Neural cell (in vitro differentiated cells): ENCODE data around the gene GUCA1A. TPM values are rescaled to one million over a fixed set of nuclear protein-coding genes. Genes with fewer than 3 reads are reported as not detected.
"Not testable (repeated sequence)": the region's sequence is repeated elsewhere in the genome, so short reads cannot be mapped to it uniquely, and the experiment has no call there.

Experiments
- H2AFZ ChIP-seq: fragments of 200-600, 300-800 bp; sonication (generic), shearing (Covaris generic); 2 replicates; pipeline ENCODE4 v1.6.0; 2014; ENCODE audit warnings: low read depth, mild to moderate bottlenecking, antibody characterized with exemption, low read length, moderate library complexity
- H3F3A ChIP-seq: fragments of 200-600 bp; shearing (Covaris generic); 2 replicates; pipeline ENCODE4 v1.6.1; 2016; ENCODE audit warnings: mild to moderate bottlenecking, moderate library complexity, mixed read lengths, antibody characterized with exemption, low read length; ENCODE audit not compliant: insufficient read depth, poor library complexity, severe bottlenecking
- H3K27ac ChIP-seq: fragments of 200-600, 300-800 bp; sonication (generic), shearing (Covaris generic); 2 replicates; pipeline ENCODE4 v1.5.1; 2014; ENCODE audit warnings: mild to moderate bottlenecking, low read length, moderate library complexity
- H3K27me3 ChIP-seq: fragments of 300-800, 200-600 bp; sonication (generic), shearing (Covaris generic); 2 replicates; pipeline ENCODE4 v1.6.0; 2014; ENCODE audit warnings: mild to moderate bottlenecking, low read depth, low read length, moderate library complexity; ENCODE audit not compliant: insufficient read depth
- H3K36me3 ChIP-seq: fragments of 300-800, 200-600 bp; sonication (generic), shearing (Covaris generic); 2 replicates; pipeline ENCODE4 v1.5.1; 2014; ENCODE audit warnings: mild to moderate bottlenecking, antibody characterized with exemption, low read length, moderate library complexity; ENCODE audit not compliant: insufficient read depth
- H3K4me2 ChIP-seq: fragments of 300-800, 200-600 bp; sonication (generic), shearing (Covaris generic); 2 replicates; pipeline ENCODE4 v1.6.0; 2014; ENCODE audit warnings: mild to moderate bottlenecking, low read length
- H3K4me3 ChIP-seq: fragments of 300-800, 200-600 bp; sonication (generic), shearing (Covaris generic); 2 replicates; pipeline ENCODE4 v1.5.1; 2014; ENCODE audit warnings: mild to moderate bottlenecking, low read length, moderate library complexity
- H3K79me2 ChIP-seq: fragments of 200-600 bp; shearing (Covaris generic); replicated peaks from 2 replicates; pipeline ENCODE4 v1.6.0; 2014; ENCODE audit warnings: mild to moderate bottlenecking, low read length, moderate library complexity; ENCODE audit not compliant: insufficient read depth
- H3K9ac ChIP-seq: fragments of 300-800, 200-600 bp; sonication (generic), shearing (Covaris generic); 2 replicates; pipeline ENCODE4 v1.6.1; 2016; ENCODE audit warnings: mild to moderate bottlenecking, low read length, mixed read lengths
- H3K9me2 ChIP-seq: fragments of 200-600 bp; shearing (Covaris generic); 2 replicates; pipeline ENCODE4 v1.6.1; 2016; ENCODE audit warnings: mild to moderate bottlenecking, low read length, mixed read lengths; ENCODE audit not compliant: insufficient read depth
- H3K9me3 ChIP-seq: fragments of 200-600, 300-800 bp; sonication (generic), shearing (Covaris generic); 2 replicates; pipeline ENCODE4 v1.6.1; 2016; ENCODE audit warnings: mild to moderate bottlenecking, mixed run types, low read length, moderate library complexity, mixed read lengths
- H4K20me1 ChIP-seq: fragments of 200-600 bp; shearing (Covaris generic); 2 replicates; pipeline ENCODE4 v1.6.1; 2016; ENCODE audit warnings: mild to moderate bottlenecking, mixed run types; ENCODE audit not compliant: insufficient read depth
- EP300 ChIP-seq: fragments of 450-650 bp; conservative IDR thresholded peaks from 2 replicates; pipeline ENCODE4 v1.6.1; 2014; ENCODE audit warnings: antibody characterized with exemption, mild to moderate bottlenecking, moderate library complexity; ENCODE audit not compliant: poor library complexity, severe bottlenecking
- EZH2 ChIP-seq: fragments of 200-600, 300-800 bp; shearing (Covaris generic), sonication (generic); IDR thresholded peaks from 2 replicates; pipeline ENCODE4 v1.6.1; 2014; ENCODE audit warnings: antibody characterized with exemption, low read length, borderline replicate concordance, mild to moderate bottlenecking; ENCODE audit not compliant: insufficient read depth, poor library complexity, severe bottlenecking
- MXI1 ChIP-seq: fragments of 450-650 bp; conservative IDR thresholded peaks from 2 replicates; pipeline ENCODE4 v1.6.1; 2014; ENCODE audit warnings: antibody characterized with exemption, mild to moderate bottlenecking; ENCODE audit not compliant: poor library complexity, severe bottlenecking
- POLR2AphosphoS5 ChIP-seq: IDR thresholded peaks from 2 replicates; pipeline ENCODE4 v1.6.1; 2012
- RAD21 ChIP-seq: fragments of 450-650 bp; conservative IDR thresholded peaks from 2 replicates; pipeline ENCODE4 v1.6.1; 2014; ENCODE audit warnings: antibody characterized with exemption, mild to moderate bottlenecking, moderate library complexity
- SMC3 ChIP-seq: fragments of 450-650 bp; conservative IDR thresholded peaks from 2 replicates; pipeline ENCODE4 v1.6.1; 2014; ENCODE audit warnings: antibody characterized with exemption, mild to moderate bottlenecking, moderate library complexity; ENCODE audit not compliant: poor library complexity
- TAF1 ChIP-seq: IDR thresholded peaks from 2 replicates; pipeline ENCODE4 v1.6.1; 2012; ENCODE audit warnings: low read depth
- polyA plus RNA-seq: library from polyadenylated mRNA; depleted of rRNA; stranded (reverse); fragments of >200 nt; gene quantifications from 2 replicates; pipeline ENCODE4 v1.2.3, GENCODE V29; 2014
- TF ChIP-seq, protein P1 (sequence below): fragments of 450-650 bp; IDR thresholded peaks from 2 replicates; pipeline ENCODE4 v1.5.1; 2014; ENCODE audit warnings: antibody characterized with exemption, mild to moderate bottlenecking, moderate library complexity; ENCODE audit not compliant: poor library complexity, severe bottlenecking
- TF ChIP-seq, protein P2 (sequence below): IDR thresholded peaks from 2 replicates; pipeline ENCODE4 v1.6.1; 2012; ENCODE audit warnings: borderline replicate concordance

GUCA1A gene
- polyA plus RNA-seq, 1 donor from 2014 or later = 0.78 TPM

DNA sequence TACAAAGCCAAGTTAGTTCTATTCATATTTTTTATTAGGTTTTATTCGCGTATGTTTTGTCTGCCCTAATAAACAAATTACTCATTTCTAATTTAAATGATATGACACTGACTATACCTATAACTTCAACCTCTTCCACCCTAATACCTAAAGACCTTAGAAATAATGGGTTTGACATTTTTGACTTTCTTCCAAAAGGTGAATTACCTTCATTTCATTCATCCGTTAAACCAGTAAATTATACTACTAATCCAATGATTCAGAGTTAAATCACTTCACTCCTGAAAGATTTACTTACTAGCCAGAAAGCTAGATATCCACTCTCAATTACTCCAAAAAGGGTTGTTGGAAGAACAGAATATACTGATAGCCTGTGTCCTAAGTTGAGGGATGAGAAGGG is 39.3 kb downstream of the GUCA1A start (continued):
- no peak for TF ChIP-seq RAD21
- no peak for TF ChIP-seq POLR2AphosphoS5
- no peak for TF ChIP-seq TAF1

DNA sequence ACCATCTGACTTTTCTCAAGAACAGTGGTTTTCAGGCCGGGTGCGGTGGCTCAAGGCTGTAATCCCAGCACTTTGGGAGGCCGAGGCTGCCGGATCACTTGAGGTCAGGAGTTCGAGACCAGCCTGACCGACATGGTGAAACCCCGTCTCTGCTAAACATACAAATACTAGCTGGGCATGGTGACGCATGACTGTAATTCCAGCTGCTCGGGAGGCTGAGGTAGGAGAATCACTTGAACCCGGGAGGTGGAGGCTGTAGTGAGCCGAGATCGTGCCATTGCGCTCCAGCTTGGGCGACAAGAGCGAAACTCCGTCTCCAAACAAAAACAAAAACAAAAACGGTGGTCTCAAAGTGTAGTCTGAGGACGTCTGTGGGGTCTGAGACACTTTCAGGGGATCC is 43.3 kb downstream of the GUCA1A start:
- H2AFZ ChIP-seq, H3K9ac ChIP-seq, H3K9me2 ChIP-seq, H3K36me3 ChIP-seq, H3K9me3 ChIP-seq, H3K27me3 ChIP-seq, H4K20me1 ChIP-seq, H3K27ac ChIP-seq, H3F3A ChIP-seq: not testable (repeated sequence)
- H3K4me3 ChIP-seq = peak overlapping the region; percentile 89
- peaks cover 10% of the 10 kb centered on the region for H3K79me2 ChIP-seq
- H3K4me2 ChIP-seq = peak overlapping the region; percentile 68

DNA sequence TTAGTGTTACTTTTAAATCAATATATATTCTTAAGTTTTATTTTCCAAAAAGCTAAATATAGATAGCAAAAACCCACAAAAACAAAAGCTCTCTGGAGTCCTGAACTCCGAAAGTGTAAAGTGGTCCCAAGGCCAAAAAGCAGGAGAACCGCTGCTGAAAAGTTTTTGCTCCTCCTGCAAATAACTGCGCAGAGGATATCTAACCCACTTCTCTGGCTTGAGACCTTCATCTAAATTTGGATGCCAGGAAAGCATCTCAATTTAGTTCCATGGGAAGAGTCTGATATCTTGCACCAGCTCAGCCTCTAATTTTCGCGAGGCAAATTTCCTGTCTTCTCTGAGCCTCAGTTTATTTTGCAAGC is 44.0 kb downstream of the GUCA1A start:
- H3K27me3 ChIP-seq = no peaks in the 10 kb centered on the region
- no peak for TF ChIP-seq EZH2
- TF ChIP-seq, protein P1, sequence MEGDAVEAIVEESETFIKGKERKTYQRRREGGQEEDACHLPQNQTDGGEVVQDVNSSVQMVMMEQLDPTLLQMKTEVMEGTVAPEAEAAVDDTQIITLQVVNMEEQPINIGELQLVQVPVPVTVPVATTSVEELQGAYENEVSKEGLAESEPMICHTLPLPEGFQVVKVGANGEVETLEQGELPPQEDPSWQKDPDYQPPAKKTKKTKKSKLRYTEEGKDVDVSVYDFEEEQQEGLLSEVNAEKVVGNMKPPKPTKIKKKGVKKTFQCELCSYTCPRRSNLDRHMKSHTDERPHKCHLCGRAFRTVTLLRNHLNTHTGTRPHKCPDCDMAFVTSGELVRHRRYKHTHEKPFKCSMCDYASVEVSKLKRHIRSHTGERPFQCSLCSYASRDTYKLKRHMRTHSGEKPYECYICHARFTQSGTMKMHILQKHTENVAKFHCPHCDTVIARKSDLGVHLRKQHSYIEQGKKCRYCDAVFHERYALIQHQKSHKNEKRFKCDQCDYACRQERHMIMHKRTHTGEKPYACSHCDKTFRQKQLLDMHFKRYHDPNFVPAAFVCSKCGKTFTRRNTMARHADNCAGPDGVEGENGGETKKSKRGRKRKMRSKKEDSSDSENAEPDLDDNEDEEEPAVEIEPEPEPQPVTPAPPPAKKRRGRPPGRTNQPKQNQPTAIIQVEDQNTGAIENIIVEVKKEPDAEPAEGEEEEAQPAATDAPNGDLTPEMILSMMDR = no peak
- no peak for TF ChIP-seq MXI1
- no peak for TF ChIP-seq POLR2AphosphoS5
- no peak for TF ChIP-seq RAD21
- TF ChIP-seq EP300 = no peak
- no peak for TF ChIP-seq TAF1
- TF ChIP-seq, protein P2, sequence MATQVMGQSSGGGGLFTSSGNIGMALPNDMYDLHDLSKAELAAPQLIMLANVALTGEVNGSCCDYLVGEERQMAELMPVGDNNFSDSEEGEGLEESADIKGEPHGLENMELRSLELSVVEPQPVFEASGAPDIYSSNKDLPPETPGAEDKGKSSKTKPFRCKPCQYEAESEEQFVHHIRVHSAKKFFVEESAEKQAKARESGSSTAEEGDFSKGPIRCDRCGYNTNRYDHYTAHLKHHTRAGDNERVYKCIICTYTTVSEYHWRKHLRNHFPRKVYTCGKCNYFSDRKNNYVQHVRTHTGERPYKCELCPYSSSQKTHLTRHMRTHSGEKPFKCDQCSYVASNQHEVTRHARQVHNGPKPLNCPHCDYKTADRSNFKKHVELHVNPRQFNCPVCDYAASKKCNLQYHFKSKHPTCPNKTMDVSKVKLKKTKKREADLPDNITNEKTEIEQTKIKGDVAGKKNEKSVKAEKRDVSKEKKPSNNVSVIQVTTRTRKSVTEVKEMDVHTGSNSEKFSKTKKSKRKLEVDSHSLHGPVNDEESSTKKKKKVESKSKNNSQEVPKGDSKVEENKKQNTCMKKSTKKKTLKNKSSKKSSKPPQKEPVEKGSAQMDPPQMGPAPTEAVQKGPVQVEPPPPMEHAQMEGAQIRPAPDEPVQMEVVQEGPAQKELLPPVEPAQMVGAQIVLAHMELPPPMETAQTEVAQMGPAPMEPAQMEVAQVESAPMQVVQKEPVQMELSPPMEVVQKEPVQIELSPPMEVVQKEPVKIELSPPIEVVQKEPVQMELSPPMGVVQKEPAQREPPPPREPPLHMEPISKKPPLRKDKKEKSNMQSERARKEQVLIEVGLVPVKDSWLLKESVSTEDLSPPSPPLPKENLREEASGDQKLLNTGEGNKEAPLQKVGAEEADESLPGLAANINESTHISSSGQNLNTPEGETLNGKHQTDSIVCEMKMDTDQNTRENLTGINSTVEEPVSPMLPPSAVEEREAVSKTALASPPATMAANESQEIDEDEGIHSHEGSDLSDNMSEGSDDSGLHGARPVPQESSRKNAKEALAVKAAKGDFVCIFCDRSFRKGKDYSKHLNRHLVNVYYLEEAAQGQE = no peak
- no peak for TF ChIP-seq SMC3
- no peaks in the 10 kb centered on the region for H3K36me3 ChIP-seq
- peak overlapping the region; percentile 87 for H2AFZ ChIP-seq
- H3K9me3 ChIP-seq = no peaks in the 10 kb centered on the region
- H3F3A ChIP-seq = peaks cover 4% of the 10 kb centered on the region
- H3K9me2 ChIP-seq = no peaks in the 10 kb centered on the region
- peaks cover 10% of the 10 kb centered on the region for H3K79me2 ChIP-seq
- peak overlapping the region; percentile 73 for H3K9ac ChIP-seq
- H3K27ac ChIP-seq = peak overlapping the region; percentile 61
- peak overlapping the region; percentile 68 for H3K4me2 ChIP-seq
- peak overlapping the region; percentile 89 for H3K4me3 ChIP-seq
- no peaks in the 10 kb centered on the region for H4K20me1 ChIP-seq
